HG03135 (cell line): Measurements from ENCODE around the gene C20orf202.
"Not testable (repeated sequence)": the region's sequence is repeated elsewhere in the genome, so short reads cannot be mapped to it uniquely, and the experiment has no call there.

Source experiments
- ATAC-seq: cut with Tn5 transposase; IDR thresholded peaks from one replicate; pipeline ENCODE4 v1.9.1; 2021; ENCODE audit warnings: mild to moderate bottlenecking, moderate library complexity; ENCODE audit not compliant: unreplicated experiment

The C20orf202 gene

DNA sequence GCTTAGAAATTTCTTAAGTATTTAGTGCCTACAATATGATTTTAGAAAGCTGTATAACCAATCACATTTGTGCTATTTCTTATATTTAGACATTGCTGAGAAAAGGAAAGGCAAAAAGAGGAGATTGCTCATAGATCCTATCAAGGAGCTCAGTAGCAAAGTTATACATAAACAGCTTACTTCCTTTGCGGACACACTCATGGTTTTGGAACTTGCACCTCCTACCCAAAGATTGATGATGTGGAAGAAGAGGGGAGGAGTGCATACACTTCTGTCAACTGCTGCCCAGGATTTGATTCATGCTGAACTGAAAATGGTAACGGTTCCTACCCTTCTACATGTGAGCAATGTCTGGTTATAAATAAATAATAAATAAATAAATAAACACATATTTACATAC is 39.3 kb downstream of the C20orf202 start:
- no peak for ATAC-seq

DNA sequence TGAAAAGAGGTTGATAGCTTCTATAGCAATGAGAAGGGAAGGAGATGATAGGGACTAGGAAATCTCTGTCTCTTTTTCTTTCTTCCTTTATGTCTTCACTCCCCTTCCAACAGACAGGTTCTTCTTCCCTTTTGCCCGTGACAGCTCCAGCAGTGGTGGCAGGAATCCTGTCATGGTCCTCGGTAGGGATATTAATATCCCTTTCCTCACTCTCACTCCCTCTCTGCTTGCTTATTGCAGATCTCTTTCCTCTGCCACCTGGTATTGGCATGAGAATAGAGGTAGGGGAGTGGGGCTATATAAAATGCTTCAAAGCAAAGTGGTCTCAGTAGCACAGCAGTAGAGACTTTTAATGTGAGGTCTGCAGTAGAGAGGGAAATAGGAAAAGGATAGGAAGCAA is 42.3 kb downstream of the C20orf202 start:
- no peak for ATAC-seq

DNA sequence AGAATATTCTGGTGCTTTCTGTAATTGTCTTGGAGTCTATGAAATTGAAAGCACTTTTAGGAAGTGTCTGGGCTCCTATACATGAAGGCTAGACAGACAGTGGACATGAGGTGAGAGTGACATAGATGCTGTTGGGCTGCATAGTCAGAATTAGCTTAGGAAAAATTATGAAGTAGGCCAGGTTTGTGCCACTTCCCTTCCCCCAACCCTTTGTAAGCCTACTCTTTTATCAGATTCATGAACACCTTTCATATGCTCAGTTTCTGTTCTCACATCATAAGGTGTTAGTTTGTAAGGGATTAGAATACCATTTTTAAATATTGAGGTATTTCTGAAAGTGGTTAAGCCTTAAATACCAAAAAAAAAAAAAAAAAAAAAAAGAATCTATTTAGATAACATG is 44.4 kb downstream of the C20orf202 start:
- ATAC-seq = no peak

- not testable (repeated sequence) for ATAC-seq
These were observed 47.0 kb downstream of the C20orf202 start for GRCh38 chr20:1250282-1250681.

GRCh38 chr20:1252416-1252815 is 49.2 kb downstream of the C20orf202 start:
- no peak for ATAC-seq

DNA sequence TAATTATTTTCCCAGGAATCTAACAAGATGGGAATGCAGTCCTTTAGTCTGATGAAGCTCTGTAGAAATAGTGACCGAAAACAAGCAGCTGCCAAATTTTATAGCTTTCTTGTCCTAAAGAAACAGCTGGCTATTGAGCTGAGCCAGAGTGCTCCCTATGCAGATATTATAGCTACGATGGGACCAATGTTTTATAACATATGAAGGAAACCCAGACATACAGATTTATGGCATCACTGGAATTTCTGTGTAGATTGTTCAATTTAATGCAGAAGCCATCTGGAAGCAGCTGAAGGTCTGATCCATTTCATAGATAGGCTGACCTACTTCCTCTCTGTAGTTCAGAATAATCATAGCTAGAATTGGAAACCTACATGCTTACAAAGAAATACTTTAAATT is 51.0 kb downstream of the C20orf202 start:
- ATAC-seq = no peak

DNA sequence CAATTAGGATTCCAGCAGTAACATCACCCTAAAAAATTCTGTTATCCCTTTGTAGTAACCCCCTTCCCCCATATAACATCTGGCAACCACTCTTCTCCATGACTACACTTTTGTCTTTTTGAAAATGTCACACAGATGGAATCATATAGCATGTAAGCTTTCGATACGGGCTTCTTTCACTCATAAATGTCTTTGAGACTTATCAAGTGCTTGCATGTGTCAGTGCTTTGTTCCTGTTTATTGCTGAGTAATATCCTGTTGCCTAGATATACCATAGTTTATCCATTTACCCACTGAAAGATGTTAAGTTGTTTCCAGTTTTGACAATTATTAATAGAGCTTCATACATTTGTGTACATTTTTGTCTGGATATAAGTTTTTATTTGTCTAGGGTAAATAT is 52.4 kb downstream of the C20orf202 start:
- no peak for ATAC-seq
